IMR-90 (cell line): ENCODE results near the gene OPRL1.
A peak's percentile ranks its signal among the peaks of the same experiment; 100 is the strongest.

Experiments used
- POLR2A ChIP-seq: IDR thresholded peaks from 2 replicates; pipeline ENCODE4 v1.6.1; 2012; ENCODE audit warnings: mild to moderate bottlenecking, low read depth, low read length
- RAD21 ChIP-seq: IDR thresholded peaks from 2 replicates; pipeline ENCODE4 v1.6.1; 2012; ENCODE audit warnings: low read length, improper control_type of control experiment
- TF ChIP-seq, protein P1 (sequence below): conservative IDR thresholded peaks from 2 replicates; pipeline ENCODE4 v1.5.1; 2012; ENCODE audit warnings: mild to moderate bottlenecking, low read depth, low read length, improper control_type of control experiment

DNA sequence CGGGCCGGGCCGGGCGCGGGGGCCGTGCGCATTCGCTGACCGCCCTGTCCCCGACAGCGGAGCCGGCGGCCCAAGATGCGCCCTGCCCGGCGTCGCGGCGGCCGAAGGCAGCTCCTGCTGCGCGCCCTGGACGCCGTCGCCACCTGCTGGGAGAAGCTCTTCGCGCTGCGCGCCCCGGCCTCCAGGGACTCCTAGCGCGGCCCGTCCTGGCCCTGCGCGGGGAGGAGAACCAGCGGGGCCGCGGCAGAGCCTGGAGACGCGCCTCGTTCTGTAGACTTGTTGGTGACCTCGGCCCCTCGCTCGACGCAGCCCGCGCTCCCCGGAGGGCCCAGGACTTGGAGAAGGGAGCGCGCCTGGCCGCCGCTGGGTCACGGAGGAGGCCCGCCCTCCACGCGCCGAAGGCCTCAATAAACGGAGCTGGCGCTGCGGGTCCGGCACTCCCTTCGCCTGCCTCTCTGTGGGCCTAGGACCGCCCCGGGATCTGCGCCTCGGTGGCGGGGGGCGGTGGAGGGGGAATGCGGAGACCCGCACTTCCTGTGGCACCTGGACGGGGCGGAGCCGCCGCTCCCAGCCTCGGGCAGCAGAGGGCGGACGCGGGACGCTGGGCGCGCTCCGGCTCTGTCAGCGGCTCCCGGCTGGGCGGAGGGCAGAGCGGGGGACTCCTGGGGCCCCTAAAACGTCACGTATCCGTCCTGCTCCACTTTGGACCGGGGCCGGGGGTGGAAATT, 41.2 kb upstream of the OPRL1 start:
- TF ChIP-seq, protein P1, sequence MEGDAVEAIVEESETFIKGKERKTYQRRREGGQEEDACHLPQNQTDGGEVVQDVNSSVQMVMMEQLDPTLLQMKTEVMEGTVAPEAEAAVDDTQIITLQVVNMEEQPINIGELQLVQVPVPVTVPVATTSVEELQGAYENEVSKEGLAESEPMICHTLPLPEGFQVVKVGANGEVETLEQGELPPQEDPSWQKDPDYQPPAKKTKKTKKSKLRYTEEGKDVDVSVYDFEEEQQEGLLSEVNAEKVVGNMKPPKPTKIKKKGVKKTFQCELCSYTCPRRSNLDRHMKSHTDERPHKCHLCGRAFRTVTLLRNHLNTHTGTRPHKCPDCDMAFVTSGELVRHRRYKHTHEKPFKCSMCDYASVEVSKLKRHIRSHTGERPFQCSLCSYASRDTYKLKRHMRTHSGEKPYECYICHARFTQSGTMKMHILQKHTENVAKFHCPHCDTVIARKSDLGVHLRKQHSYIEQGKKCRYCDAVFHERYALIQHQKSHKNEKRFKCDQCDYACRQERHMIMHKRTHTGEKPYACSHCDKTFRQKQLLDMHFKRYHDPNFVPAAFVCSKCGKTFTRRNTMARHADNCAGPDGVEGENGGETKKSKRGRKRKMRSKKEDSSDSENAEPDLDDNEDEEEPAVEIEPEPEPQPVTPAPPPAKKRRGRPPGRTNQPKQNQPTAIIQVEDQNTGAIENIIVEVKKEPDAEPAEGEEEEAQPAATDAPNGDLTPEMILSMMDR, result peak; percentile 69
- TF ChIP-seq POLR2A, result no peak
- peak; percentile 62 for TF ChIP-seq RAD21
